Activated naive CD8-positive, alpha-beta T cell (primary cell): Measurements from ENCODE around the gene PDE4A.
A peak's percentile ranks its signal among the peaks of the same experiment; 100 is the strongest.

Experiments used
- H3K27ac Mint-ChIP-seq: one replicate; pipeline ENCODE4 v1.8.0; 2021; ENCODE audit warnings: mixed read lengths
- H3K27me3 Mint-ChIP-seq: one replicate; pipeline ENCODE4 v1.8.0; 2021; ENCODE audit warnings: mixed read lengths
- H3K36me3 Mint-ChIP-seq: one replicate; pipeline ENCODE4 v1.8.0; 2021; ENCODE audit warnings: mixed read lengths
- H3K4me1 Mint-ChIP-seq: one replicate; pipeline ENCODE4 v1.8.0; 2021; ENCODE audit warnings: low read depth, mixed read lengths
- H3K4me3 Mint-ChIP-seq: one replicate; pipeline ENCODE4 v1.8.0; 2021; ENCODE audit warnings: mild to moderate bottlenecking, mixed read lengths
- H3K9me3 Mint-ChIP-seq: one replicate; pipeline ENCODE4 v1.8.0; 2021; ENCODE audit warnings: low read depth, mixed read lengths

Gene PDE4A

DNA sequence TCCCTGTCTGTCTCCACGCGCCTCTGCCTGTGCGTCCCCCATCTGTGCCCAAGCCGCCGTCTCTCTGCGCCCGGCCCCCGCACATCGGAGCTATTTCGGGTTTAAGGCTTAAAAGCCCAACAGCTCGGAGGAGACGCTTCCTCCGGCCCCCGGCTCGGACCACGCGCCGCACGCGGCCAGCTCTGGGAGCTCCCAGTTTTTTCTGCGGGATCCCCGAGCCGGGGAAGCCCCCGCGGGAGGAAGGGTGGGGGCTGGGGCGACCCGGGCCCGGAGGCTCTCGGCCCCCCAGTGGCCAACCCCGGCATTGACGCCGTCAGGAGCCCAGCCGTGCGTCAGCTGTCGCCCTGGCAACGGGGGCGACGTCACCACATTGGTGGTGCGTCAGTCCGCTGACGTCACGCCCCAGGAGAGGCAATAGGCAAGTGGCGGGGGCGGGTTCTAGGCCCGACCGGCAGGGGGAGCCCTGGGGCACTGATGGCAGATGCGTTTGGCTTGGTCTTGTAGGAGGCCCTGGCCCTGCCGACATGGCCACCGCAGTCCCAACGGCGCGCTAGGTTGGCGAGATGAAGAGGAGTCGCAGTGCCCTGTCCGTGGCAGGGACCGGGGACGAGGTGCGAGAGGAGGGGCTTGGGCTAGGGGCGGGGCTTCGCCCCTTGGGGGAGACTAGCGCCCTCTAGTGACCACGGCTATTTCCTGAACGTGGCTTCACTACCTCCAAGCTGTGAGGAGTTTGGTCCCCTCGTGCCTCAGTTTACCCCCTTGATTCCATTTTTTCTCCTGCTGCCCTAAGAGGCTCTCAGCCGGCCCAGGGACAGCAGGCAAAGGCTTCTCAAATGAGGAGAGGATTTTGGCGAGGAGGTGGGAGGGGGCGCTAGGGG, 3.7 kb upstream of the PDE4A start:
- Mint-ChIP-seq H3K36me3 (no peaks in the 10 kb centered on the region), H3K4me3 (peak overlapping the region; percentile 76), H3K27ac (peak overlapping the region; percentile 77), H3K27me3 (peaks cover 15% of the 10 kb centered on the region), H3K9me3 (no peaks in the 10 kb centered on the region), H3K4me1 (peaks cover 53% of the 10 kb centered on the region)

DNA sequence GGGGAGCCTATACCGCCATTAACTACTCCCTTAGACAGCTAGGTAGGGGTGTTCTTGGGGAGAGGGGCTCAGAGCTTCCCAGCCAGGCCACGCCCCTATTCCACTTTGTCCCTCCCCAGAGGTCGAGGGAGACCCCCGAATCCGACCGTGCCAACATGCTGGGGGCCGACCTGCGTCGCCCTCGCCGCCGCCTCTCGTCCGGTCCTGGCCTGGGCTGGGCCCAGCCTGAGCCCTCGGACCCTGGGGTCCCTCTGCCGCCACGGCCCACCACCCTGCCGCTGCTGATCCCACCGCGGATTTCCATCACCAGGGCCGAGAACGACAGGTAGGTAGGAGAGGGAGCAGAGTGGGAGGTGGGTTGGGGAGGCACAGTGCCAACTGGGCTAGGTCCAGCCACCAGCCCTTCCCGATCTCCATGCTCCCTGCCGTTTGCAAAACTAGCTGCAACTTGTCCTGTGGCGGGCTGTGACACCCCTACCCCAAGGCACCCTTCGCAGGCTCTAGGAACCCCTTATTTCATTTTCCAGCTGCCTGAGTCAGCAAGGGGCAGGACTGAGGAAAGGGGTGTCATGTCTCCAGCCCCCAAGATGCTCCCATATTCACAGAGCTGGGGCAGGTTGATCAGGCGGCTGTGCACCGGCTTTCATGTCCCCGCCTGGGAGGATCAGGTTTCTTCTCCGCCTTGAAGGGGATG, 2.6 kb upstream of the PDE4A start:
- no peak overlapping the region for H3K27ac Mint-ChIP-seq
- no peaks in the 10 kb centered on the region for H3K36me3 Mint-ChIP-seq
- H3K4me3 Mint-ChIP-seq: peak overlapping the region; percentile 79
- peaks cover 21% of the 10 kb centered on the region for H3K27me3 Mint-ChIP-seq
- H3K4me1 Mint-ChIP-seq: peaks cover 51% of the 10 kb centered on the region
- H3K9me3 Mint-ChIP-seq: no peaks in the 10 kb centered on the region

DNA sequence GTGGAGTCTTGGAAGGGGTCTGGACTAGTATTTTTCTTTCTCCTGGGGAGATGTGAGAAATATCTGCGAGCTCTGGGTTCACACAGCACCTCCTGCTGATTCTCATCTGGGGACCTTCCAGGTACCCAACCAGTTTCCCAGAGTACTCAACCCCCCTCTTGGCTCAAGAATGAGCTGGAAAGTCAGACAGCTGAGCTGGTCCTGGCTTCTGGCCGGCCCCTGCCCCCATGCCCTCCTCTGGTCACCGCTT, 2.2 kb upstream of the PDE4A start:
- peaks cover 50% of the 10 kb centered on the region for H3K4me1 Mint-ChIP-seq
- peak overlapping the region; percentile 79 for H3K4me3 Mint-ChIP-seq
- H3K27me3 Mint-ChIP-seq: peaks cover 21% of the 10 kb centered on the region
- no peaks in the 10 kb centered on the region for H3K36me3 Mint-ChIP-seq
- H3K9me3 Mint-ChIP-seq: no peaks in the 10 kb centered on the region
- H3K27ac Mint-ChIP-seq: peak overlapping the region; percentile 66

DNA sequence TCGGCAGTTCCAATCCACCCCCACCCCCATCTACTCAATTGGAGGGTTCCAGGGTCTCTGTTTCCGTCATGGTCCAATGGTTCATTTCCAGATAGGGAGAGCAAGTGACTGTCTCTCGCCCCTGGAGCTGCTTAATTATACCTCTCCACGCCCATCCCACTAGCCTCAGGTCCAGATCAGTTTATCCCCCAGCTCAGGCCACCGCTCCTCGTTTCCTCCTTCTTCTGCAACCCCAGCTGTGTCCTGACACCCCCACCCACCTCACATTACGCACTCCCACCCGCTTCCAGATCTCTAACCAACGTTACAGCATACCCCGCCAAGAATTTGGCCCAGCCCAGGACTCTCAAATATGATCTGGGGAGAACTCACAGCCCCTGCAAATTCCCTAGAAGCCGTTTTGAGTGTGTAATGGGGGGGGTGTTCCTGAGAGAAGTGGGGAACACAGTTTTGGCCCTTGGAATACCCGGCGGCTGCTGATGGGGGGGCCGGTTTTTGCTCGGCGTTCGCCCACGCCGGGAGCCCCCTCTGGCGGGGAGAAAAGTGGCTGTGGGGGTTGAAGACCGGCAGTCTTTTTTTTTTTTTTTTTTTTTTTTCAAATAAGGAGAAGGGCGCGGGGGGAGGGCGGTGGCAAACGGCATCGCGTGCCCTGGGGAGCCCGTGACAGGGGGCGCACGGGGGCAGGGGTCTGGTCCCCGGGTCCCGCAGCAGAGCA, 1.7 kb upstream of the PDE4A start:
- peak overlapping the region; percentile 79 for H3K4me3 Mint-ChIP-seq
- H3K27me3 Mint-ChIP-seq: peaks cover 21% of the 10 kb centered on the region
- peak overlapping the region; percentile 66 for H3K27ac Mint-ChIP-seq
- no peaks in the 10 kb centered on the region for H3K9me3 Mint-ChIP-seq
- no peaks in the 10 kb centered on the region for H3K36me3 Mint-ChIP-seq
- H3K4me1 Mint-ChIP-seq: peaks cover 54% of the 10 kb centered on the region

DNA sequence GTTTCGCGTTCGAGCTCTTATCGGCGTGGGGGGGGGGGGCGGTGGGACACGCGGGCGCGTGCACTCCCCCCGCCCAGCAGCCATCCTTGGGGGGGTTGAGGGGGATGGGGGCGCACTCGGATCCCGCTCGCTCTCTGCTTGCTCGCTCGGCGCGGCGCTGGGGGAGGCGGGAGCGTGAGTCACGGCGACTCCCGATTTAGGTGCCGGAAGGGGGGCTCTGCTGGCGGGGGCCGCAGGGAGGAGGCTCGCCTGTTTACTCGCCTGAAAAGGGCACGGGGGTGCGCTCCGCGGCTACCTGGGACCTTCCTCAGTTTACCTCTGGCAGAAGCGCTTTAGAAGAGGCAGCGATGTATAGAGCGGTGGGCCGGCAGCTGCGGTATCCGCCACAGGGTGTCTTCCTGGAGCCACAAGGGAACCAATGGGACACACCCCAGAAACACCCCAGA, 1.1 kb upstream of the PDE4A start:
- Mint-ChIP-seq H3K4me3 (peak overlapping the region; percentile 97), H3K27me3 (peaks cover 21% of the 10 kb centered on the region), H3K9me3 (no peaks in the 10 kb centered on the region), H3K36me3 (no peaks in the 10 kb centered on the region), H3K4me1 (peaks cover 58% of the 10 kb centered on the region), H3K27ac (peak overlapping the region; percentile 98)

DNA sequence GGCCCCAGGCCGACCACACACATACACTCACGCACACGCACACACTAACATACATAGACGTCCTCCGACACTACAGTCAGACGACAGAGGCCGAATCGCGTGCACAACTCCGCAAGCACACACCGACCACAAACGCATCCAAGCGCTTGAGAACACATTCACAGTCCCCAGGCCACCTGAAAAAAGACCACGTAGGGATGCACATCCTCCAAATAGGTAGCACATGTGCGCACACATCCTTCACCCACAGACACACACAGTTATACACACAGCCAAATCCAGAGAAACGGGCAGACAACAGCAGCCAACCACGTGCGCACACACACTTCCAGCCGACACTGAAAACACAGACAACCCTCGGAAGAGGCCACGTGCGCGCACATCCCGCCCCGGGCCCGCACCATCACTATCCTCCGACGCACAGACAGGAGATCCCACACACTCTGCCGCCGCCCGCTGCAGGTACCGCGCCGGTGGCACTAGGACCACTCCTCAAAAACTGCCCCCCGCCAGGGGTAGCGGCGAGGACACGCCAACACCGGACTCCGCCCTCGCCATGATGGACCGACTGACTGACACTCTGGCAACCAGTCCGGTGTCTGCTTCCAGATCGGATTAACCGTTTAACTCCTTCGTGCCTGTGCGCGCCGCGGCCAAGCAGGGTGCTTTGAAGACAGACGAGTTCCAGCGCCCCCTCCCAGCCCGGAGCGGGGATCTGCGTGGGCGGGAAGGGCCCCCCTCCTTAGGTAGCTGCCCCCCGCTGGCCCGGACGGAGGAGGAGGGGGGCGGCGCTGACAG, 493 bp upstream of the PDE4A start:
- H3K27ac Mint-ChIP-seq: peak overlapping the region; percentile 98
- H3K27me3 Mint-ChIP-seq: peaks cover 21% of the 10 kb centered on the region
- no peaks in the 10 kb centered on the region for H3K36me3 Mint-ChIP-seq

DNA sequence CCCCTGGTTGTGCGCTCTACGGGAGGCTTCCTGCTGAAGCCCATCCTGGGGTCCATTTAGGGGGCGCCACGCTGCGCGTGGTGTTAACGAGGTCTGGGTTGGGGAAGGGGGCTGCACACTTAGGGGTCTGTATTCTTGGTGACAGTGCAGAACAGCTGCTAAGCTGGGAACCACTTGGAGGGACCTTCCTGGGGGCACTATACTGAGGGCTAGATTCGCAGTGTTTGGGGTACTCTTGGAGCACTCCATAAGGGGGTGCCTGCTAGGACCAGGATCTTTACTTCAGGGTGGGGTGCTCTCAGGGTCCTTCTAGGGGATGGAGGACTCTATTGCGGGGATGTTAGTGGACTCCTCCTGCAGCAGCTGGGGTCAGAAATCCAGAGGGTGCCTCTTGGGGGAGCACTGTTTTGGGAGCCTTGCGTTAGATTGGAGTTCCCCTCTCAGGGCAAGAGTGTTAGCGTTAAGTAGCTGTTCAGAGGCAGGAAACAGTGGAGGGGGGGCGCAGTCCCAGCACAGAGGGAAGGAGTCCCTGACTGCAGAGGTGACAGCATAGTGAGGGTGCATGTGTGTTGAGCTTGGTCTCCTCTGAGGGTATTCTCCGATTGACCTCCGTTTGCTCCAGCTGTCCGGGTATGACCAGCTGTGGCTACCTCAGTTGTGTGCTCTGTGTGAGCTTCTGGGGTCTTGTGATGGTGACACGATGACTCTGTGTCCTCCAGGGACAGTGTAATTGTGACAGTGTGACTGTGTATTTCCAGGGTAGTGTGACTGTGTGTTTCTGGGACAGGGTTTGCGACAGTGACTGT, 1.1 kb downstream of the PDE4A start:
- Mint-ChIP-seq H3K4me3 (peak overlapping the region; percentile 69), H3K27me3 (peaks cover 21% of the 10 kb centered on the region), H3K9me3 (no peaks in the 10 kb centered on the region), H3K4me1 (peaks cover 67% of the 10 kb centered on the region), H3K36me3 (no peaks in the 10 kb centered on the region), H3K27ac (peak overlapping the region; percentile 31)

More for the DNA sequence above, 493 bp upstream of the PDE4A start:
- Mint-ChIP-seq H3K4me1 (peaks cover 61% of the 10 kb centered on the region), H3K4me3 (peak overlapping the region; percentile 97), H3K9me3 (no peaks in the 10 kb centered on the region)

DNA sequence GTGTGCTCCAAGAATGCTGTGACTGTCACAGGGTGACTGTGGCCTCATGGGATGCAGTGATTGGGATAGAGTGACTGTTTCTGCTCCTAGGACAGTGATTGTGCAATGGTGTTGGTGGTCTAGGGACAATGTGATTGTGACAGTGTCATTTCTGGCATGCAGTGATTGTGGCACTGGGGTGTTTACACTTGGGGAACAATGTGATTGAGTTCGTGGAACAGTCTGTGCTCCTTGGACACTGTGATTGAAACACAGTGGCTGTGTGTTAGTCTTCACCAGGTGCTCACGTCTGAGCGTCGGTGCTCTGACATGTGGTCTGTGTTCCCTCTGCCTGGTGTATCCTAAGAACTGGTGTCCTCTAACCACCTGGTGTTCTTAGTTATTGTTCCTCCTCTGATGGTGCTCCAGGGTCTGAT, 1.7 kb downstream of the PDE4A start:
- Mint-ChIP-seq H3K4me1 (peaks cover 63% of the 10 kb centered on the region), H3K27me3 (peaks cover 21% of the 10 kb centered on the region), H3K9me3 (no peaks in the 10 kb centered on the region), H3K27ac (no peak overlapping the region), H3K4me3 (peak overlapping the region; percentile 69), H3K36me3 (no peaks in the 10 kb centered on the region)

DNA sequence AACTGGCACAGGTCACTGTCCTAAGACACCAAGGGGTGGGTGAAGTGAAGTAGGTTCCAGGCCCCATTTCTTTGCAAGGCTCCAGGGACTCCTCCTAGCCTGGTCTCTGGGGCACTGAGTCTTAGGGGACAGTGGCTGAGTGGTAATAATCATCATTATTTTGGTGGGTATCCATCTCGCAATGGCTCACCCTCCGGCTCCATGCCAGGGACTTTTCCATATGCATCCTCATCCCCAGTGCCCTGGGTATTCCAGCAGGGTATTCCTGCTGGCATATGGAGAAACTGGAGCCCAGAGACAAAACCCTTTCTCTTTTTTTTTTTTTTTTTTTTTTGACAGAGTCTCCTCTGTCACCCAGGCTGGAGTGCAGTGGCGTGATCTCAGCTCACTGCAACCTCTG, 2.5 kb downstream of the PDE4A start:
- Mint-ChIP-seq H3K27ac (no peak overlapping the region), H3K36me3 (no peaks in the 10 kb centered on the region), H3K9me3 (no peaks in the 10 kb centered on the region), H3K4me3 (no peak overlapping the region), H3K27me3 (peaks cover 21% of the 10 kb centered on the region), H3K4me1 (peaks cover 68% of the 10 kb centered on the region)

DNA sequence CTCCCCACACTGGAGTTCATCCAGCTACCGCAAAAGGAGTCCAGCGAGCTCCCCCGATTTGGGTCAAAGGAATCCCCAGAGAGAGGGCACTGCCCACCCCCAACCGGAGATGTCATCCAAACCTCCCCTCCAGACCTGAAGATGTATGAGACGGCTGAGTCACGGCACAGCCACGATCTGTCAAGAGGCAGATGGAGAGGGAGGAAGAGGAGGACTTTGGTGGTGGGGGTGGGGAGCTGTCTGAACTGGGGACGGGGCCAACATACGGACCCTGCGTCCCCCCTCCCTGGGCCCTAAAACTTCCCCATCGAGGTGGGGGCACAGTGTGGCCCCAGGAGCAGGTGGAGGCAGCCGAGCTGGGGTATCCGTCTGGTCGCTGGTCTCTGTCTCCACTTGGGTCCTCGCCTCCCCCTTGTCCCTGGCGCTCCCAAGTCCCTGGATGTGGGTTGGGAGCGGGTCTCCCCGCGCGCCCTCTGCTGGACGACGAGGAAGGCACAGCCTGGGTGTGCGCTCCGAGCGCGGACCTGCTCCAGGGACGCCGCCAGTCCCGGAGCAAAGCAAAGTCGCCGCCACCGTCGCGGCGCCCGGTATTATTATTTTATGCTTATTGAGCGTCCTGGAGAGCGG, 3.8 kb downstream of the PDE4A start:
- no peaks in the 10 kb centered on the region for H3K36me3 Mint-ChIP-seq
- H3K27me3 Mint-ChIP-seq: peaks cover 21% of the 10 kb centered on the region
- H3K27ac Mint-ChIP-seq: no peak overlapping the region
- H3K9me3 Mint-ChIP-seq: no peaks in the 10 kb centered on the region
- H3K4me3 Mint-ChIP-seq: peak overlapping the region; percentile 80
- H3K4me1 Mint-ChIP-seq: peaks cover 69% of the 10 kb centered on the region

DNA sequence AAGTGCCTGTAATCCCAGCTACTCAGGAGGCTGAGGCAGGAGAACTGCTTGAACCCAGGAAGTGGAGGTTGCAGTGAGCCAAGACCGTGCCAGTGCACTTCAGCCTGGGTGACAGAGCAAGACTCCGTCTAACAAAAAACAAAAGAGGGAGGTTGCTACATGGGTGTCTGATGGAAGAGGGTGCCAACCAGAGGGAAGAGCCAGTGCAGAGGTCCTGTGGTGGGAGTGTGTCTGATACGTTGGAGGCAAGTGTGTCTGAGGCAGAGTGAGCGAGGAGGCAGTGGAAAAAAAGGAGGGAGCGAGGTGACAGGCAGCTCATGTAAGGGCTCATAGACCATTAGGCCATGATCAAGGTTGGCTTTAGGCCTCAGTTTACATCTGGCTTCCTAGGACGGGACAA, 6.8 kb downstream of the PDE4A start:
- Mint-ChIP-seq H3K9me3 (no peaks in the 10 kb centered on the region), H3K36me3 (no peaks in the 10 kb centered on the region), H3K4me3 (peak overlapping the region; percentile 42), H3K27me3 (peaks cover 13% of the 10 kb centered on the region), H3K4me1 (peaks cover 69% of the 10 kb centered on the region), H3K27ac (no peak overlapping the region)

DNA sequence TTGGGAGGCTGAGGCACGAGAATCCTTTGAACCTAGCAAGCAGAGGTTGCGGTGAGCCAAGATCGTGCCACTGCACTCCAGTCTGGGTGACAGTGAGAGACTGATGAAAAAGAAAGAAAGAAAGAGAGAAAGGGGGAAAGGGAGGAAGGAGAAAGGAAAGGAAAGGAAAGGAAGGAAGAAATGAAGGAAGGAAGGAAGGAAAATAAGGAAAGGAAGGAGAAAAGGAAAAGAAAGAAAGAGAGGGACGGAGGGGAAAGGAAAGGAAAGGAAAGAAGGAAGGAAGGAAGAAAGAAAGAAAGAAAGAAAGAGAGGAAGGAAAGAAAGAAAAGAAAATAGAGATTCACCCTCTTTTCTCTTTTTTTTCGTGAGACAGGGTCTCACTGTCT, 8.7 kb downstream of the PDE4A start:
- Mint-ChIP-seq H3K4me1 (peaks cover 63% of the 10 kb centered on the region), H3K4me3 (peak overlapping the region; percentile 70), H3K9me3 (no peaks in the 10 kb centered on the region), H3K27ac (peak overlapping the region; percentile 51), H3K27me3 (peaks cover 13% of the 10 kb centered on the region), H3K36me3 (no peaks in the 10 kb centered on the region)

DNA sequence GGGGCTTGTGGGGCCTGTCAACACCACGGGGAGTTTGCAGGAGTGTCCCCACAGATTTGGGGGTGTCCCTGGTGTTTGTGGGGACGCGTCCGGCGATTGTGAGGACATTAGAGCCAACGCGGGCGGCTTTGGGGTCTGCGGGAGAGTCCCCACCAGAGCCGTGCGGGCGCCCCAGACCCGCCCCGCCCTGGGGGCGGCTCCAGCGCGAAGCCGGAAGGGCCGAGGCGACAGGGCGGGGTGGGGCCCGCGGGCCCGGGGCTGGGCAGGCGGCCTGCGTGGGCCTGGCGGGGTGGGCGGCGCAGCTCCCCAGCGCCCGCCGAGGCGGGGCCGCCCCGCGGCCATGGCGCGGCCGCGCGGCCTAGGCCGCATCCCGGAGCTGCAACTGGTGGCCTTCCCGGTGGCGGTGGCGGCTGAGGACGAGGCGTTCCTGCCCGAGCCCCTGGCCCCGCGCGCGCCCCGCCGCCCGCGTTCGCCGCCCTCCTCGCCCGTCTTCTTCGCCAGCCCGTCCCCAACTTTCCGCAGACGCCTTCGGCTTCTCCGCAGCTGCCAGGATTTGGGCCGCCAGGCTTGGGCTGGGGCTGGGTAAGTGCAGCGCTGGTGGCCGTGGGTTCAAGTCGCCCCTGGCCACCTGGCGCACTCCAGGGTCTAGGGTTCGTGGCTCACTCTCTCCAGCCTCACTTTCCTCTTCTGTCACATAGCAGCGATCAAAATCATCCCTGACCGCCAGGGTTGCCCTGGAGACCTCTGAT, 10.3 kb downstream of the PDE4A start:
- peak overlapping the region; percentile 82 for H3K4me3 Mint-ChIP-seq
- H3K9me3 Mint-ChIP-seq: no peaks in the 10 kb centered on the region
- H3K4me1 Mint-ChIP-seq: peaks cover 51% of the 10 kb centered on the region
- peak overlapping the region; percentile 87 for H3K27ac Mint-ChIP-seq
- H3K27me3 Mint-ChIP-seq: peaks cover 13% of the 10 kb centered on the region
- H3K36me3 Mint-ChIP-seq: no peaks in the 10 kb centered on the region
